ENCODE results near the gene ADARB1.

ADARB1 gene

DNA sequence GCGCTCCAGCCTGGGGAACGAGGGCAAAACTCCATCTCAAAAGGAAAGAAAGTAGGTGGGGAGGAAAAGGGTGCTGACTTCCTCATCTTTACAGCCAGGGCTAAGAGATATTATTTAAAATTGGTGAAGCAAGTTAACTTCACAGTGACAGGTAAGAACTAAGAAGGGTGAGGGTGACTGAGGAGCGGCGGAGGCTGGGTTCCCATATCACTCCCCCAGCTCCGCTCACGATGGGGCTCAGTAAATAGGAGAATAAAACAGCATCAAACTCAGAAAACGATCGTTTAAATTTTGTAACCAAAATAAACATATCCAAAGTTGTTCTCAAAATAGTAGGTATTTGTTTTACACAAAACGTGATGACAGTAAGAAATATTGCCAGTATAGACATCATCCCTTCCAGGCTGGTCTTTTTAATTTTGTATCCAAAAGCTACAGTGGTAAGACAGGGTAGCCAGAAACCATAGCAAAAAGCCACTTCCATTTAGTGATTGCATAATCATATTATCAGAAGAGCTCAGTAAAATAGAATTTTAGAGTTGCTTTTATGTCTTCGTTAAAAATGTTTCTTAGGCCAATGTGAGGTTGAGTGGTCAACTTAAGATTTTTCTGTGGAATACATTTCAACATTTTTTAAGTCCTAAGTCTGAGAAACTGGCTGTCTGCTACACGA, 26.2 kb upstream of the ADARB1 start:
- Histone ChIP-seq H3K4me3 (ENCODE audit: insufficient read length, low read depth) (no peak overlapping the region), H3K36me3 (ENCODE audit: insufficient read depth, insufficient read length, low read length) (no peaks in the 10 kb centered on the region), H3K27me3 (ENCODE audit: insufficient read depth, insufficient read length) (no peaks in the 10 kb centered on the region), H3K4me1 (ENCODE audit: insufficient read depth, insufficient read length) (peaks cover 12% of the 10 kb centered on the region), H3K9me3 (ENCODE audit: insufficient read depth, low read length) (peaks cover 20% of the 10 kb centered on the region), H3K9ac (ENCODE audit: insufficient read length, low read depth) (no peak overlapping the region)
- no peak for DNase-seq (ENCODE audit: low read depth, low spot score)
- TF ChIP-seq SUZ12 (IDR thresholded peaks at IDR 0.05; ENCODE audit: extremely low read depth, insufficient read depth, insufficient read length) (no peak), YY1 (IDR thresholded peaks at IDR 0.05; ENCODE audit: insufficient read depth, insufficient read length) (no peak), ZNF274 (IDR thresholded peaks at IDR 0.05; ENCODE audit: low read depth, low read length) (no peak)

DNA sequence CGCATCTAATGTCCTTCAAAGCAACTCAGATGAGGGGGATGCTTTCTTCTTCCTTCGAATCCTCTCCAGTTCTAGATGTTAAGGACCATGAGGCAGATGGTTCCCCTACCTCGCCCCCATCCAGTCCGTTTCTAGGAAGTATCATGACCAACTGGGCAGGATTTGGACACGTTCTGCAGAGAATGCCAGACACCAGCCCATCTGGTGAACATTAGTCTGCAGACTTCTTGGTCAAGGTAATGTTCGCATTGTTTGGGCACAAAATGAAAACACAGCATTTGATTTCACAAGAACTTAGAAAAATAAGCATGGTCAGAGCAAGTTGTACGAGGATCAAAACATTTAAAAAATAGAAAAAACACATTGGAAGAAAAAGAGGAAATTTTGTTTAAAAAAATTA, 25.4 kb upstream of the ADARB1 start:
- Histone ChIP-seq H3K4me3 (ENCODE audit: insufficient read length, low read depth) (no peak overlapping the region), H3K4me1 (ENCODE audit: insufficient read depth, insufficient read length) (peaks cover 15% of the 10 kb centered on the region), H3K9me3 (ENCODE audit: insufficient read depth, low read length) (peaks cover 20% of the 10 kb centered on the region), H3K27me3 (ENCODE audit: insufficient read depth, insufficient read length) (no peaks in the 10 kb centered on the region), H3K9ac (ENCODE audit: insufficient read length, low read depth) (no peak overlapping the region), H3K36me3 (ENCODE audit: insufficient read depth, insufficient read length, low read length) (no peaks in the 10 kb centered on the region)
- DNase-seq (ENCODE audit: low read depth, low spot score): no peak
- TF ChIP-seq ZNF274 (IDR thresholded peaks at IDR 0.05; ENCODE audit: low read depth, low read length) (no peak), YY1 (IDR thresholded peaks at IDR 0.05; ENCODE audit: insufficient read depth, insufficient read length) (no peak), SUZ12 (IDR thresholded peaks at IDR 0.05; ENCODE audit: extremely low read depth, insufficient read depth, insufficient read length) (no peak)

DNA sequence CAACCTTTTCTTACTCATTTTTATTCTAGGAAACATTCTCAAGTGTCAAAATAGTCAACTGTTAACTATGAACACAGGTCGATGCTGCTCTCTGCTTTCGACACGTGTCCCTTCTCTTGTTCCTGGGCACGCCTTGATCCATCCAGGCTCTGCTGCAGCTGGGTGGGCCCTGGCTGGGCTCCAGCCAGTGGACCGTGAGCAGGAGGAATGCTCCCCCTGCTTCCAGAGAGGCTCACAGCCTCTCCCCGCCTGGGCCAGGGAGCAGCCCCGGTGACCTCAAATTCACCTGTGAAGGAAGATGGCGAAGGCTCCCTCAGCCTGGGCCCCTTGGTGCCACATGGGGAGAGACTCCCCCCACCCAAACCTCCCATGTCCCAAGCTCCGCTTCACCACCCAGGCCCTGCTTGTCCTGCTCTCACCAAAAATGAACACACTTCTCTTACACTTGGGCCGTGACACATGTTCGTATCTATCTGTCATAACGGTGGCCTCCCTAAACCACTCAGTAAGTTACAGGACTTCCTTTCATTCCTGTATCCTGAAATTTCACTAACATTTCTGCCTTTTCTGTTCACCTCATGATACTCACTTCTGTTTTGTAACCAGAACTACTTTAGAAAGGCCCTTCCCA, 24.6 kb upstream of the ADARB1 start:
- H3K9ac ChIP-seq (ENCODE audit: insufficient read length, low read depth): no peak overlapping the region
- DNase-seq (ENCODE audit: low read depth, low spot score): no peak
- H3K9me3 ChIP-seq (ENCODE audit: insufficient read depth, low read length): peaks cover 20% of the 10 kb centered on the region
- TF ChIP-seq SUZ12 (IDR thresholded peaks at IDR 0.05; ENCODE audit: extremely low read depth, insufficient read depth, insufficient read length): no peak
- no peak for TF ChIP-seq YY1 (IDR thresholded peaks at IDR 0.05; ENCODE audit: insufficient read depth, insufficient read length)
- no peak for TF ChIP-seq ZNF274 (IDR thresholded peaks at IDR 0.05; ENCODE audit: low read depth, low read length)
- H3K4me1 ChIP-seq (ENCODE audit: insufficient read depth, insufficient read length): peaks cover 19% of the 10 kb centered on the region
- H3K36me3 ChIP-seq (ENCODE audit: insufficient read depth, insufficient read length, low read length): no peaks in the 10 kb centered on the region
- H3K27me3 ChIP-seq (ENCODE audit: insufficient read depth, insufficient read length): no peaks in the 10 kb centered on the region
- H3K4me3 ChIP-seq (ENCODE audit: insufficient read length, low read depth): no peak overlapping the region

DNA sequence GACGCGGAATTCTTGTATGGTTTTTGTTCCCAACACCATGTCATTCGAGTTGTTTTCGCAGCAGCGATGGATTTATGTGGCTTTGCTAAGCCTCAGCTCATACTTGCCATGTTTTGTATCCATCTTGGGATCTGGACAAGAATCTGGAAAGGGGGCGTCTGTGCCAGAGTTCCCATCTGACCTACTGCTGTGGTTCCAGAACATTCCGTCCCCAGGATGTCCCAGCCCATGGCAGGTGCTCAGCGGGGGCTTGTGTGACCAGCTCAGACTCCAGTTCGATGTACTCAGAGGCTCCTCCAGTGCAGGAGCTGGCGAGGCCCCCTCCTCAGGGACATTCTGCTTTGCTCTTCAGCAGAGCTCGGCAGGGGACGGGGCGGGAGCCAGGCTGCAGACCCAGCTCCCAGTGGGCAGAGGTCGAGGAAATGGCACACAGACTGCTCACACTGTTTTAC, 24.0 kb upstream of the ADARB1 start:
- no peak for DNase-seq (ENCODE audit: low read depth, low spot score)
- Histone ChIP-seq H3K4me3 (ENCODE audit: insufficient read length, low read depth) (no peak overlapping the region), H3K9ac (ENCODE audit: insufficient read length, low read depth) (no peak overlapping the region), H3K27me3 (ENCODE audit: insufficient read depth, insufficient read length) (no peaks in the 10 kb centered on the region), H3K4me1 (ENCODE audit: insufficient read depth, insufficient read length) (peaks cover 21% of the 10 kb centered on the region), H3K9me3 (ENCODE audit: insufficient read depth, low read length) (peaks cover 20% of the 10 kb centered on the region), H3K36me3 (ENCODE audit: insufficient read depth, insufficient read length, low read length) (no peaks in the 10 kb centered on the region)
- TF ChIP-seq ZNF274 (IDR thresholded peaks at IDR 0.05; ENCODE audit: low read depth, low read length): no peak
- no peak for TF ChIP-seq YY1 (IDR thresholded peaks at IDR 0.05; ENCODE audit: insufficient read depth, insufficient read length)
- TF ChIP-seq SUZ12 (IDR thresholded peaks at IDR 0.05; ENCODE audit: extremely low read depth, insufficient read depth, insufficient read length): no peak

DNA sequence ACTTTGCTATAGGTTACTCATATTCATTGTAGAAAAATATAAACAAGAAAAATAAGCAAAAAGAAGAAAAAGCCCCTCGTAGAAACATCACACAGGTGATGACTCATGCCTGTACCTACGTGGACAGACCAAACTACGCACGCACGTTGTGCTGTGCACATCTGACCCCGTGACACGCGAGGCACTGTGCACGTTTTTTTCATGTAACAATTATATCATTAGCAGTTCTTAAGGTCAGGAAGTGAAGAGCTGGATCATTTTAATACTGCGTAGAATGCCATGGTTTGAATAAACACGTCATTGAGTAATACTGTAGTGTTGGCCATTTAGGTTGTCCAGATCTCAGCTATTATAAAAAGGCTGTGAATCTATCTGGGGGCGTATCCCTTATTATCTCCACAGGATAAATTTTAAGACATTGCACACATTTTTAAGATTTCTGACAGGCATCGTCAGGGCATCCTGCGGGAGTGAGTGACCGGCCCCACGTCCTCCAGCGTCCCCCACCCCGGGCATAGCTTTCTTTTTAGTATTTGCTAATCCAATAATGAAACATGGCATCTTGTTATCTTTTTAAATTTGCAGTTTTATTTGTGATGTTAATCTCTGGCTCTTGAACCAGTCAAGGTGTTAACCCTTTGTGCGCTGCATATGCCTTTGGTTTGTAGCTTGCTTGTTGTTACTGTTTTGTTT, 23.4 kb upstream of the ADARB1 start:
- Histone ChIP-seq H3K4me1 (ENCODE audit: insufficient read depth, insufficient read length) (peaks cover 21% of the 10 kb centered on the region), H3K36me3 (ENCODE audit: insufficient read depth, insufficient read length, low read length) (no peaks in the 10 kb centered on the region), H3K9me3 (ENCODE audit: insufficient read depth, low read length) (peaks cover 20% of the 10 kb centered on the region), H3K4me3 (ENCODE audit: insufficient read length, low read depth) (no peak overlapping the region), H3K9ac (ENCODE audit: insufficient read length, low read depth) (no peak overlapping the region), H3K27me3 (ENCODE audit: insufficient read depth, insufficient read length) (no peaks in the 10 kb centered on the region)
- TF ChIP-seq SUZ12 (IDR thresholded peaks at IDR 0.05; ENCODE audit: extremely low read depth, insufficient read depth, insufficient read length) (no peak), YY1 (IDR thresholded peaks at IDR 0.05; ENCODE audit: insufficient read depth, insufficient read length) (no peak), ZNF274 (IDR thresholded peaks at IDR 0.05; ENCODE audit: low read depth, low read length) (no peak)
- no peak for DNase-seq (ENCODE audit: low read depth, low spot score)

DNA sequence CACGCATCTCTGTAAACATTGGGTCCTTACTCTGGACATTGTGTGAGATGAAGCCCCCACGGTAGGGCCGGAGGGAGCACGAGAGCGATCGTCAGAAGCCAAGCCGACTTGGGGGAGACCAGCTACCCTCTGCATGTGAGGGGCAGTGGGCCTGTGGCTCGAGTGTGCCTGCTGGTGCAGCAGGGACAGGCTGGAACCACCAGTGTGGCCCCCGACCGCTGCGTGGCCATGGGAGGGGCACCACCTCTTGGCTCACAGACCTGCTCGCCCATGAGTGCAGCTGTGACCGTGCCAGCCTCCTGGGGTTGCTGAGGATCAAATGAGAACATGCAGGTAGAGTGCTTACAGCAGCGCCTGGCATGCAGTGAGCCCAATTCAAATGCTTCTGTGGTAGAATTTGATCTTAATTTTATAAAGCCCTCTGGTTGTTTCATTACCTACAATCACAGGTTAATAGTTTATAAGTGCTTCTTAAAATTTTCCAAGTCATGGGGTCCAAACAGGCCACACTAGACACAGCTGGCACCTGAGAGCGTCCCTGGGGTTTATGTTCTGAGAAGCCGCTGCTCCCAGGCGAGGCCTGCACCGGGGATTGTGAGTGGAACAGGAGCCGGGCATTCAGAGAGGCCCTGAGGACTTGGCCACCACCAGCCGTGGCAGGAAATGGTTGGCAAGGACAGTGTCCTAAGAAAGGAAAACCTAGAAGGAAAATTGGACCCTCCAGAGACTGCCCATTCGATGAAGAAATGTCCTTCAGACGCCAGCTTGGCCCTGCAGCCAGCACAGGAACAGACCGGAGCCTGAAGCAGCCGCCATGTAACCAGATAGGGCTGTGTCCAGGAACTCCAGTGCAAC, 22.6 kb upstream of the ADARB1 start:
- no peak overlapping the region for H3K4me3 ChIP-seq (ENCODE audit: insufficient read length, low read depth)
- peaks cover 13% of the 10 kb centered on the region for H3K9me3 ChIP-seq (ENCODE audit: insufficient read depth, low read length)
- TF ChIP-seq YY1 (IDR thresholded peaks at IDR 0.05; ENCODE audit: insufficient read depth, insufficient read length) (no peak), SUZ12 (IDR thresholded peaks at IDR 0.05; ENCODE audit: extremely low read depth, insufficient read depth, insufficient read length) (no peak)
- no peak for DNase-seq (ENCODE audit: low read depth, low spot score)
- H3K36me3 ChIP-seq (ENCODE audit: insufficient read depth, insufficient read length, low read length): no peaks in the 10 kb centered on the region
- peaks cover 21% of the 10 kb centered on the region for H3K4me1 ChIP-seq (ENCODE audit: insufficient read depth, insufficient read length)
- H3K27me3 ChIP-seq (ENCODE audit: insufficient read depth, insufficient read length): no peaks in the 10 kb centered on the region
- no peak overlapping the region for H3K9ac ChIP-seq (ENCODE audit: insufficient read length, low read depth)

Data from NT2/D1 (cell line).